AG04449 (cell line): ENCODE measurements around the gene GPX5.
"Not testable (repeated sequence)": the region's sequence is repeated elsewhere in the genome, so short reads cannot be mapped to it uniquely, and the experiment has no call there.

Experiments used
- CTCF ChIA-PET: fragments of 350-600 bp; formaldehyde crosslinking; extraction: SDS; loops from one replicate; lab custom pipeline; 2021; ENCODE audit warnings: antibody characterized with exemption; lab: Yijun Ruan, JAX
- POLR2A ChIA-PET: fragments of 400-600, 350-600 bp; formaldehyde crosslinking; extraction: SDS; loops from one replicate; lab custom pipeline; 2020; ENCODE audit warnings: antibody characterized with exemption, inconsistent platforms; lab: Yijun Ruan, JAX
- DNase-seq: peaks from one replicate; pipeline ENCODE4 v3.0.0-alpha.2; 2010; ENCODE audit warnings: low read depth, low spot score
- H3K4me3 ChIP-seq: 2 replicates; pipeline ENCODE4 v1.5.1; 2011; ENCODE audit warnings: low read depth, mild to moderate bottlenecking, control low read depth, low read length
- CTCF ChIP-seq: IDR thresholded peaks from one replicate; pipeline ENCODE4 v1.5.1; 2011; ENCODE audit warnings: mild to moderate bottlenecking, moderate library complexity, low read length, control low read depth, inconsistent platforms; ENCODE audit not compliant: insufficient read depth; ENCODE audit errors: missing control alignments

GPX5 gene

GRCh38 chr6:28497306-28497705, 28.4 kb upstream of the GPX5 start:
- no peak for TF ChIP-seq CTCF
- ChIA-PET POLR2A (no interaction called here), CTCF (no interaction called here)
- DNase-seq: no peak
- no peak overlapping the region for H3K4me3 ChIP-seq

GRCh38 chr6:28497893-28498292, 27.8 kb upstream of the GPX5 start:
- ChIA-PET POLR2A (interaction anchor here (0.6 kb wide), 1 partner anchor 9 kb away, joined by 3 read pairs; no protein-coding TSS in a partner anchor), CTCF (no interaction called here)
- no peak for TF ChIP-seq CTCF
- no peak for DNase-seq
- no peak overlapping the region for H3K4me3 ChIP-seq

- DNase-seq: no peak
- POLR2A ChIA-PET: no interaction called here
- H3K4me3 ChIP-seq: no peak overlapping the region
- TF ChIP-seq CTCF: no peak
- CTCF ChIA-PET: no interaction called here
These were observed 24.4 kb upstream of the GPX5 start for GRCh38 chr6:28501259-28501658.

GRCh38 chr6:28502136-28502535, 23.5 kb upstream of the GPX5 start:
- DNase-seq, H3K4me3 ChIP-seq, CTCF ChIA-PET, POLR2A ChIA-PET: not testable (repeated sequence)

- H3K4me3 ChIP-seq, CTCF ChIA-PET, POLR2A ChIA-PET, DNase-seq: not testable (repeated sequence)
These were observed 22.9 kb upstream of the GPX5 start for GRCh38 chr6:28502709-28503305.

GRCh38 chr6:28505733-28506132, 19.9 kb upstream of the GPX5 start:
- POLR2A ChIA-PET: no interaction called here
- H3K4me3 ChIP-seq: no peak overlapping the region
- DNase-seq: no peak
- TF ChIP-seq CTCF: no peak
- CTCF ChIA-PET: no interaction called here

GRCh38 chr6:28506807-28507475, 18.7 kb upstream of the GPX5 start:
- ChIA-PET POLR2A (interaction anchor here (0.7 kb wide), 1 partner anchor 9 kb away, joined by 3 read pairs; no protein-coding TSS in a partner anchor), CTCF (no interaction called here)
- DNase-seq: no peak
- no peak for TF ChIP-seq CTCF
- no peak overlapping the region for H3K4me3 ChIP-seq
